Adrenal gland (tissue), 12 donors: ENCODE measurements around the gene AKR1B1. TPM values are rescaled to one million over a fixed set of nuclear protein-coding genes. Genes with fewer than 3 reads are reported as not detected.

ENCODE experiments used
- DNase-seq, 7 donors: peaks; one replicate each; pipeline ENCODE4 v3.0.0-alpha.2; 2019 to 2020
- H3K27ac ChIP-seq, 5 donors: fragments of 200-600 bp; sonication (generic) in 4 of 5; 1 replicate in 3 of 5; 2 replicates in 2 of 5; pipeline versions ENCODE4 v1.5.1 to v1.8.0; 2016 to 2020; ENCODE audit warnings: mild to moderate bottlenecking in 1 of 5
- H3K27me3 ChIP-seq: fragments of 200-600 bp; 2 replicates; pipeline ENCODE4 v1.8.0; 2021
- H3K36me3 ChIP-seq, 2 donors: fragments of 200-600 bp; replicated peaks in 1 of 2; 1 replicate in 1 of 2; 2 replicates in 1 of 2; pipeline versions ENCODE4 v1.5.1 to v1.8.0; 2018 to 2022
- H3K4me1 ChIP-seq, 2 donors: fragments of 200-600 bp; replicated peaks in 1 of 2; 1 replicate in 1 of 2; 2 replicates in 1 of 2; pipeline versions ENCODE4 v1.5.1 to v1.8.0; 2018 to 2021
- H3K4me3 ChIP-seq, 4 donors: fragments of 200-600 bp; sonication (generic) in 3 of 4; one replicate each; pipeline ENCODE4 v1.5.1; 2016 to 2018
- H3K9me3 ChIP-seq, 3 donors: fragments of 200-600 bp; sonication (generic) in 1 of 3; replicated peaks in 1 of 3; 1 replicate in 2 of 3; 2 replicates in 1 of 3; pipeline versions ENCODE4 v1.5.1 to v1.8.0; 2016 to 2021
- CTCF ChIP-seq, 6 experiments: fragments of 450-650 bp in 4 of 6; fragments of 200-600 bp in 2 of 6; sonication (generic) in 1 of 6; IDR thresholded peaks; 1 replicate in 5 of 6; 2 replicates in 1 of 6; pipeline versions ENCODE4 v1.5.1 to v1.8.0; 2016 to 2021; ENCODE audit warnings: antibody characterized with exemption in 6 of 6, mild to moderate bottlenecking in 2 of 6, moderate library complexity in 1 of 6
- POLR2A ChIP-seq, 2 donors: fragments of 450-650 bp; IDR thresholded peaks; one replicate each; pipeline ENCODE4 v1.6.1; 2017; ENCODE audit warnings: antibody characterized with exemption in 2 of 2, mild to moderate bottlenecking in 2 of 2, moderate library complexity in 1 of 2
- WGBS, 4 donors: extraction: QIAGEN DNeasy Blood & Tissue Kit in 2 of 4; methylation state at CpG; one replicate each; pipeline versions ENCODE4 v1.1.5 to v1.1.7; 2013 to 2017; 5-methylcytosine and 5-hydroxymethylcytosine counted together
- intact Hi-C, 2 donors: fragments of 100-400 bp; cut with DNase I; formaldehyde crosslinking; loops; one replicate each; pipeline versions ENCODE4 v1.14.1 to v1.15.0; 2022 to 2023
- polyA plus RNA-seq, 3 donors: library from polyadenylated mRNA; stranded (reverse); fragments of 200-250 nt in 2 of 3; fragments of 350-450 nt in 1 of 3; fragmentation: Illumina TruSeq in 1 of 3; extraction: RNeasy Lipid Tissue Mini Kit (QIAGEN cat#74804) in 1 of 3; gene quantifications; one replicate each; pipeline ENCODE4 v1.2.3, GENCODE V29; 2013 to 2014
- total RNA-seq, 9 donors: library from RNA; depleted of rRNA in 4 of 9; stranded (reverse); fragments of >200 nt in 4 of 9; fragments of 120-200 nt in 1 of 9; fragmentation: NEBNext Ultra II Directional in 1 of 9; extraction: Animal tissue kit (Norgen Biotek cat#: 25700) in 1 of 9; gene quantifications; one replicate each; pipeline versions ENCODE4 v1.1.0 to v1.2.4, GENCODE V29; 2013 to 2023
- donor health status: healthy with polysubstance abuse.
- donor health status: Bipolar disorder and iron deficiency.
- donor health status: DM: yes; HTN: yes; CAD: no.
- donor health status: DM: no; HTN: no; CAD: no.
- donor health status: DM: no; HTN: no; CAD: no.
- donor health status: DM: yes; HTN: yes; CAD: no.

Gene AKR1B1
- total and polyA plus RNA-seq, 12 donors, result 270 to 4,669 (median 3,402) TPM

- Histone ChIP-seq H3K27me3 (no peaks in the 10 kb centered on the region), H3K36me3 (peaks cover 0 to 88% of the 10 kb centered on the region in 2 donors), H3K27ac (peak overlapping the region; percentile 23 to 96 (median 73)), H3K4me3 (no peak overlapping the region), H3K9me3 (no peaks in the 10 kb centered on the region), H3K4me1 (peaks cover 32 to 83% of the 10 kb centered on the region in 2 donors)
- DNase-seq, result peak in 5 of 7 donors; percentile 67 to 82 (median 78)
- intact Hi-C loops, result no loop called here
- 64 to 71% (median 67%) methylated on average over 11 of the region's 11 CpGs for WGBS, 4 donors
- no peak for TF ChIP-seq POLR2A (IDR thresholded peaks at IDR 0.05)
- no peak for TF ChIP-seq CTCF (IDR thresholded peaks at IDR 0.05)
Observed at GRCh38 chr7:134448356-134449229, 10.3 kb downstream of the AKR1B1 start.

- DNase-seq, result peak in 1 of 7 donors; percentile 41
- peak overlapping the region; percentile 23 to 96 (median 73) for H3K27ac ChIP-seq
- 81 to 91% (median 88%) methylated on average over 9 of the region's 9 CpGs for whole genome bisulfite sequencing, 4 donors
- peaks cover 20 to 80% of the 10 kb centered on the region in 2 donors for H3K4me1 ChIP-seq
- intact Hi-C loops, result no loop called here
- no peak overlapping the region for H3K4me3 ChIP-seq
- H3K27me3 ChIP-seq, result no peaks in the 10 kb centered on the region
- TF ChIP-seq POLR2A (IDR thresholded peaks at IDR 0.05) (peak in 1 of 2 donors; percentile 14), CTCF (IDR thresholded peaks at IDR 0.05) (no peak)
- H3K9me3 ChIP-seq, result no peaks in the 10 kb centered on the region
- H3K36me3 ChIP-seq, result peaks cover 0 to 98% of the 10 kb centered on the region in 2 donors
Observed at GRCh38 chr7:134447383-134447782, 11.5 kb downstream of the AKR1B1 start.

- peak in 2 of 7 donors; percentile 13 to 46 for DNase-seq
- H3K27me3 ChIP-seq, result no peaks in the 10 kb centered on the region
- TF ChIP-seq CTCF (IDR thresholded peaks at IDR 0.05), result no peak
- 88 to 97% (median 91%) methylated on average over 10 of the region's 10 CpGs for WGBS, 4 donors
- no peaks in the 10 kb centered on the region for H3K9me3 ChIP-seq
- peak overlapping the region in 4 of 5 donors; percentile 12 to 96 (median 82) for H3K27ac ChIP-seq
- peaks cover 15 to 76% of the 10 kb centered on the region in 2 donors for H3K4me1 ChIP-seq
- H3K36me3 ChIP-seq, result peaks cover 0 to 98% of the 10 kb centered on the region in 2 donors
- intact Hi-C loops, result no loop called here
- no peak overlapping the region for H3K4me3 ChIP-seq
Observed at GRCh38 chr7:134446923-134447322, 12.0 kb downstream of the AKR1B1 start.

GRCh38 chr7:134446446-134446845, 12.5 kb downstream of the AKR1B1 start:
- Histone ChIP-seq H3K36me3 (peaks cover 0 to 98% of the 10 kb centered on the region in 2 donors), H3K4me1 (peaks cover 15 to 71% of the 10 kb centered on the region in 2 donors), H3K27ac (peak overlapping the region in 4 of 5 donors; percentile 12 to 96 (median 82)), H3K27me3 (no peaks in the 10 kb centered on the region), H3K4me3 (no peak overlapping the region), H3K9me3 (no peaks in the 10 kb centered on the region)
- peak in 3 of 7 donors; percentile 15 to 47 (median 46) for DNase-seq
- WGBS, 4 donors, result 81 to 91% (median 85%) methylated on average over 6 to 9 of the region's 9 CpGs
- TF ChIP-seq CTCF (IDR thresholded peaks at IDR 0.05) (no peak), POLR2A (IDR thresholded peaks at IDR 0.05) (no peak)
- intact Hi-C loops, result no loop called here
